HG03108 (cell line): ENCODE results near the gene DSG1.
"Not testable (repeated sequence)": the region's sequence is repeated elsewhere in the genome, so short reads cannot be mapped to it uniquely, and the experiment has no call there.

Source experiments
- ATAC-seq: cut with Tn5 transposase; IDR thresholded peaks from one replicate; pipeline ENCODE4 v1.9.1; 2021; ENCODE audit warnings: moderate library complexity; ENCODE audit not compliant: unreplicated experiment

The DSG1 gene

GRCh38 chr18:31317860-31318259 lies at the start of gene DSG1:
Gene DSG1, plus strand, starts transcription at chr18:31318160. Its CDS starts 141 bp downstream, at chr18:31318301.
- ATAC-seq: no peak

GRCh38 chr18:31268985-31269406 lies 49.0 kb upstream of the DSG1 start:
- no peak for ATAC-seq

- no peak for ATAC-seq
These were observed 48.4 kb upstream of the DSG1 start for GRCh38 chr18:31269566-31269965.

GRCh38 chr18:31270578-31270977 lies 47.4 kb upstream of the DSG1 start:
- ATAC-seq: no peak

GRCh38 chr18:31273812-31274527 lies 44.0 kb upstream of the DSG1 start:
- ATAC-seq: no peak

GRCh38 chr18:31274931-31275330 lies 43.0 kb upstream of the DSG1 start:
- no peak for ATAC-seq

- no peak for ATAC-seq
These were observed 42.1 kb upstream of the DSG1 start for GRCh38 chr18:31275722-31276463.

- no peak for ATAC-seq
These were observed 39.3 kb upstream of the DSG1 start for GRCh38 chr18:31278609-31279071.

GRCh38 chr18:31280502-31280901 lies 37.5 kb upstream of the DSG1 start:
- no peak for ATAC-seq

GRCh38 chr18:31281437-31281836 lies 36.5 kb upstream of the DSG1 start:
- no peak for ATAC-seq

GRCh38 chr18:31289446-31289845 lies 28.5 kb upstream of the DSG1 start:
- ATAC-seq: not testable (repeated sequence)

- ATAC-seq: no peak
These were observed 26.3 kb upstream of the DSG1 start for GRCh38 chr18:31291688-31292087.

GRCh38 chr18:31294199-31294747 lies 23.7 kb upstream of the DSG1 start:
- ATAC-seq: no peak

- ATAC-seq: no peak
These were observed 20.7 kb upstream of the DSG1 start for GRCh38 chr18:31297248-31297647.

GRCh38 chr18:31301201-31301655 lies 16.7 kb upstream of the DSG1 start:
- no peak for ATAC-seq

- ATAC-seq: no peak
These were observed 15.0 kb upstream of the DSG1 start for GRCh38 chr18:31302991-31303390.

- ATAC-seq: no peak
These were observed 14.2 kb upstream of the DSG1 start for GRCh38 chr18:31303771-31304170.

GRCh38 chr18:31309115-31309514 lies 8.8 kb upstream of the DSG1 start:
- no peak for ATAC-seq

- no peak for ATAC-seq
These were observed 986 bp upstream of the DSG1 start for GRCh38 chr18:31316974-31317373.

- ATAC-seq: no peak
These were observed 3.8 kb downstream of the DSG1 start for GRCh38 chr18:31321719-31322118.

GRCh38 chr18:31325051-31325450 lies 7.1 kb downstream of the DSG1 start:
- ATAC-seq: no peak
